HUDEP-2 (cell line): ENCODE data around the gene MKLN1.
A peak's percentile ranks its signal among the peaks of the same experiment; 100 is the strongest.
"Not testable (repeated sequence)": the region's sequence is repeated elsewhere in the genome, so short reads cannot be mapped to it uniquely, and the experiment has no call there.

Experiments
- DNase-seq, 76 experiments: peaks; one replicate each; lab custom pipeline; 2025; ENCODE audit not compliant: unreplicated experiment in 76 of 76; lab: John Stamatoyannopoulos, UW

The MKLN1 gene

GRCh38 chr7:131497454-131497853 is 169.8 kb downstream of the MKLN1 start:
- DNase-seq, result no peak

DNA sequence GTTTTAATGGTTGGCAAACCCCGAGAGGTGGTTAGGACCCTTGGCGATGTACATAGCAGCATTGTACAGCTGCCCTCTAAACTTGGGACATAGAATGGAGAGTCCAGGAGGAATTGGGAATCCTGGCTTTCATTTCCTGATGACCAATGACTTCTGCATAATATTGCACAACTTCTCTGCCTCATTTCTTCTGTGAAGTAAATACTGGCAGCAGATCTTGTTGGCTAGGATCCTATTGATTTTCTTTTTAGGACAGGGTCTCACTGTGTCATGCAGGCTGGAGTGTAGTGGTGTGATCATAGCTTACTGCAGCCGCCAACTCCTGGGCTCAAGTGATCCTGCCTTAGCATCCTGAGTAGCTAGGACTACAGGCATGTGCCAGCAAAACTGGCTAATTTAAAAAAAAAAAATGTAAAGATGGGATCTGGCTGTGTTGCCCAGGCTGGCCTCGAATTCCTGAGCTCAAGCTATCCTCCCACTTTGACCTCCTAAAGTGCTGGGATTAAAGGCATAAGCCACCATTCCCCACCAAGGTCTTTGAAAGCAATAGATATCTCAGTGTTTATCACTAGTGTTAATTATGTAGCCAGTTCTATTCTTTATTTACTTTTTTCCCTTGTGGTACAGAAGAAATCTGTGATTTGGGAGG is 170.7 kb downstream of the MKLN1 start:
- DNase-seq, result no peak

- DNase-seq, result no peak
These were observed 172.1 kb downstream of the MKLN1 start for GRCh38 chr7:131499801-131500200.

DNA sequence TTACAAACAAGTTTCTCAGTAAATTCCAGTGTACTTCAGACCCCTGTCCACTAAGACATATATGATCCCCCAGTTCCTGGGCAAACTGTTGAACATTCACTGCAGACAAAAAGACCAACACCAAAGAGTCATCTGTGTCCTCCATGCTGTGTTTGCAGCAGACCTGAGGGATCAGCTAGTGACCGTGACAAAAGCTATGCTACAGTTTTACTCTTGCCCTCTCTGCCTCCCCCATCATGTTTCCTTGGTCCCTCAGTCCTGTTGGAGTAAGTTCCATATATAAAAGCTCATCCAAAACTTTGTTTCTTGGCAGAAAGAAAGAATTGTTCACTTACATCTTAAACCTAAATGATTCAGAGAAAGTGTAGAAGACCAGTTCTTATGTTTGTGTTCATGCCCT is 172.7 kb downstream of the MKLN1 start:
- DNase-seq, result no peak

GRCh38 chr7:131501422-131501821 is 173.7 kb downstream of the MKLN1 start:
- DNase-seq, result no peak

DNA sequence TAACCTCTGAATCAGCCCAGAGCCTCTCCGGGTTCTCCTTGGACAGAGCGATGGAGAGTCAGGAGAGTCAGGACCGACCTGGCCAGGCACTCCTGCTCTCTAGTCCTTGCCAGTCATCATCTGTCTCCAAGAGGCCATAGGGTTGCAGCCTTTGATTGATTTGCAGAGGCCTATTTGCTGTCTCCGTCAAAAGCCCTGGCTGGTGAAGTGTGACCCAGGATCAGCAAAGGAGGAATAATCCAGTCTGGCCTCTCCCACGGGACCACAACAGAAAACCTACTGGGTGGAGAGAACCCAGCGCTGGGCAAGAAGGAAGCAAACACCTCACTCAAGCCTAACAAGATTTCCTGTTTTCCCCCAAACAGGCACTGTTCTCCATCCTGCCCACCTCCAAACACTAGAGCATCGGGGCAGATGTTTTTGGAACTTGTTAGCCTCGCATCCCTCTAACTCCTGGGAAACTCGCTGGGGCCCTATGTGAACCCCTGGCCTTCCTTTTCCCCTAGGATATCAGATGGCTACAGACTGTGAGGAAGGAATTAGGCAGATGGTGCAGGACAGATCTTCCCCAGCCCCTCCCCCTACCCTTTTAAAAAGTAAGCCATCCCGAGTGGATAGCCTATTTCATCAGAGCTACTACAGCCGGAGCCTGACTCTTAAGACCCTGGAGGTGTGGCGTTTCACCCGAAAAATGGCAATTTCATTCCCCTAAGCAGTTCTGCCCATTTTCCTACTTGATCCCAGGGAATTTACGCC is 174.4 kb downstream of the MKLN1 start:
- no peak for DNase-seq

DNA sequence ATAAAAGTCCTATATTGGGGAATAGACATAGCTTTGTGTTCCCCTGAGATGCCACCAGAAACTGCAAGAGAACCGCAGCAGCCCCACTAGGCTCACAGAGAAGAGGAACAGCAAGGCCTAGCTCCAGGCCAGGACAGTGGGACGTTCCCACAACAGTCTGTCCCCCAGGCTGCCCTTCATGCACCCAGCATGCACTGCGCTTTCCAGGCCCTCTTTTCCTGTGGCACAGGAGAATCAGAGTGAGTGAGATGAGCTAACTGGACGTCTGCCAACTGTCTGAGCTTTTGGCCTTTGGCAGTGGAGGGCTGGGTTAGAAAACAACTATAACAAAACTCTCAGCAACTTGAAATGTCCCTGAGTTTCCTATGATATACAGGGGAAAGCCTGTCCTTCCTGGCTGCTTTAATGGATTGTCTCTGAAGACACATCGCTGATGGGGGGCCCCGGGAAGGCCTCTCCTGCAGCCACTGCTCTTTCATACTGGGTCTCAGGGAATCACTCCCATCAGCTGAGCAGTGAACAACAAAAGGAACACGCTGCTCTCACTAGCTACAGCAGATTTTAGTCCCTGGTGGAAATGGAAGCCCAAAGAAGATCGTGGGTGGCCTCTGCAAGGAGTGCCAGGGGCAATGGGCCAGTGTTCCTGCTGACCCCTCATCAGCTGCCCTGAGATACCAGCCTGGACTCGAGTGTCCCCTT is 175.3 kb downstream of the MKLN1 start:
- DNase-seq, result peak in 9 of 76 experiments; percentile 2 to 23 (median 10)

GRCh38 chr7:131503639-131504038 is 176.0 kb downstream of the MKLN1 start:
- no peak for DNase-seq

DNA sequence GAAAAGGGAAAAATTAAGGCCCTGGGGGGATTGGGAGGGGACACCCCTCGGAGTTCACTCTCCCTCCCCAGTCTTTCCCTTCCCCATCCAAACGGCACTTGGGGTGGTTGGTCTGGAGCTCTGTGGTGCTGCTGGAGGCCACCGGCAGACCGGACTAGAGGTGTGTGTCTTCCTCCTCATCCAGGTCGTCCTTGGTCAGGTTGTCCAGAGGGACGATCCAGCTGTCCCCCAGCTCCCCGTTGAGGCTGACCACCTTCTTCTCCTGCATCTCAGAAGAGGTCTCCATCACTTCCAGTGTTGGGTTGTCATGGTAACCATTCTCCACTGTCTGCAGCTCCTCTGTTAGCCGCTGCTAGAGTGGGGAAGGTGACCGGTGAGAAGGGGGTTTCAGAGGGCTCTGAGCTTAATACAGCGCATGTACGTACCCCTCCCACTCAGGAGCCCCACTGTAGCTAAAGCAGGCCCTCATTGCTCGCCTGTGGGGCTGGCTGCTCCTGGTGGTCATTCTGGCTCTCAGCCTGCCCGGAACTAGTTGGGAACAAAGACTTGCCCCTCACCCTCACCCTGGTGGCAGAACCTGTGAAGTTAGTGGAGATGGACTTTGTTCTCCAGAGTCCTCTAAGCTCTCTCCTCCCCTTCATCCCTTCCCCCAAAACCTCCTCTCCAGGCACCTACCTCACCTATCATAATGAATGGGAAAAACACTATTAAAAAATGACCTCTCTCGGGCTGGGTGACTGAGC is 176.7 kb downstream of the MKLN1 start:
- no peak for DNase-seq

DNA sequence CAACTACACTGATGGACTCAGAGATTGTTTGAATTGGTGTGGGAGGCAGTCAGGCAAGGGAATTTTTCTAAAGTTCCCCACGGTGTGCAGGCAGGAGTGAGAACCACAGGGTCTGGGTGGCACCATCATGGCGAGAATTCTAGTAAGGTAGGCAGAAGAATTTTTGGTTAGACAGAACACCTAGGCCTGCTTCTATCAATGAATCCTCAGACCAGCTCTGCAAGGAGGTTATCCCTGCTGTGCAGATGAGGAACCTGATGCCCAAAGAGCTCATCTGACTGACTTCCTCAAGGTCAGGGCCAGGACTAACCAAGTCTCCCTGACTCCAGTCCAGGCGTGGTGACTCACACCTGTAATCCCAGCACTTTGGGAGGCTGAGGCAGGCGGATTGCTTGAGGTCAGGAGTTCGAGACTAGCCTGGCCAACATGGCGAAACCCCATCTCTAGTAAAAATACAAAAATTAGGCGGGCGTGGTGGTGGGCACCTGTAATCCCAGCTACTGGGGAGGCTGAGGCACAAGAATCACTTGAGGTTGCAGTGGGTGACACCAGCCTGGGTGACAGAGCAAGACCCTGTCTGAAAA is 177.5 kb downstream of the MKLN1 start:
- not testable (repeated sequence) for DNase-seq

DNA sequence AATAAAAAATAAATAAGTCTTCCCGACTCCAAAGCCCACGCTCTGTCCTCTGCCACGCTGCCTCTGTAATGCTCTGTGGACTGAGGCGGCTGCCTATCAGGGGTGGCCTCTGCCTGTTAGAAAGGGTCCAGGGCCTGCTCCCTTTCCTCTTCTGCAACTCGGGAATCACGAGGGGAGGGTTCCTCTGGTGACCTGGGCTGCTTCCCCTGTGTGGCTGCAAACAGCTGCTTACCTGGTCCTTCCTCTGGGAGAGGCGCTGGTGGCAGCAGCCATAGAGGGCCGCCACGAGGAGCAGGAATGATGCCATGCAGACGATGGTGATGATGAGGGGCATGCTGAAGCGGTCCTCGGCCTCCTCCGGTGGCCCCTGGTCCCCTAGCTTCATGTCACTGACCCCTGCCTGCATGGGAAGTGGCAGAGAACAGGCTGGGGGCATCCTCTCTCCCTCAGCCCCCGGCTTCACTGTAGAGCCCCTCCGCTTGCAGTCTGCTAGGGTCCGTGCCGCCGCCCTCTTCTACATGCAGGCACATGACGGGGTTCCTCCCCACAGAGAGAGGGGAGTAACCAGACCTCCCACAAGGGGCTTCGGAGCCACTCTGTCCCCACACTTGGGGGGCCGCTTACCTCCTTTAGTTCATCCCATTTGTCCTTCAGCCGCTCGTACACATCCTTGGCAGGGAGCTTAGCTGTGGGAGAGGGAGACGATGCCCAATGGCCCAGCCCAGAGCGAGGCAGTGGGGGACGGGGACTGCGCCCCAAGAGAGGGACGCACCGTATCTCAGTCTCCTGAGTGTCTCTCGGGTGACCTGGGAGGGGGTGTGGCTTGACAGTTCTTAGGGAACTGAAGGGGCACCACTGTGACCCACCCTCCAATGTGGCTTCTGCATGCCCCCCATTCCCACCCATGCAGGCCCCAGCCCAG is 178.2 kb downstream of the MKLN1 start:
- DNase-seq, result no peak

DNA sequence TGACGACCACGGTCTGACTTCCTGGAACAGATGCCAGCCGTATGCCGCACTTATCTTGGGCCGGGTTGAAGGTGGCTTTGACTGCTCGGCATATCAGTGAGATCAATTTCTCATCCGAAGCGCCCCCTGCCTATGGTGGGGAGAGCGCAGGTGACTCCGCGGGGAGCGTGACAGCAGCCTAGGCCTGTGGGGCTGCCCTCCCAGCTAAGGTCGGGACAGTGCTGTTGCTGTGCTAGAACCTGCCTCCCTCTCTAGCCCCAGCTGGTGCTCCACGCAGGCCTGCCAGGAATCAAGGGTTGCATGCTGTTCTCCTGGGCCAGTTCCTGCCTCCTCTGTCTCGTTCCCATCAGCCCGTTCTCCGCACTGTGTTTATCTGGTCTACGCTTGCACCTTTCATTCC is 178.9 kb downstream of the MKLN1 start:
- no peak for DNase-seq

GRCh38 chr7:131507592-131508331 is 180.1 kb downstream of the MKLN1 start:
- DNase-seq, result peak in 65 of 76 experiments; percentile 4 to 77 (median 54)

DNA sequence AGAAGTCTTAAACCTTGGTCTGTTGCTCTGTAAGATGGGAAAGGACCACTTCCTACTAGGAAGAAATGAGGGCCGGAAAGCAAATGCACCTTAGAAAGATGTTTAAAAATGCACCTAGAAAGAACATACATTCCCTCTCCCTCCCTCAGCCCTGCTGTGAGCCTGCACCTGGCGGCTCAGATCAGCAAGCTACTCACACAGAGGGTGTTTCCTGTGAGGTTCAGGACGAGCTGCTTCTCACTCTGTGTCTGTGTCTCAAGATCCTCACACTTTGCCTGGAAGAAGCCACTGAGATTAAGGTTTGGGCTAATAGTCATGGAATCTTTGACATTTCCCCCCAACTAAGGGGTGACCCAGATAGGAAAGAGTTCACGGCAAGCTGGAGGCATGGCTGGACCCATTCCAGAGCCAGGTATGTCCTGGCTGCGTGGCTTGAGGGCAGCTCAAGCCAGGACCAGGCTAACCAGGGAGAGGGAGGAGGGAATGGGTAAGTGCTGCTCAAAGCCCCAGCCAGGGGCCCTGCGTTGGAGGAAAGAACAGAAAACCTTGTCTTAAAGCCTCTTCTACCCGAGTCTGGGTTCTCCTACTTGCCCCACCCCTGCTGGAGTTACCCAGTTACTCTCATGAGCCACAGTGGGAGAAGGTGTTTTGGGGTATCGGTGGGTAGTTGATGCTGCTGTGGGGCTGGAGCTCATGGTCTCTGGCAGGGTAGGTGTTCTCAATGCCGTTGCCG is 181.2 kb downstream of the MKLN1 start:
- no peak for DNase-seq

DNA sequence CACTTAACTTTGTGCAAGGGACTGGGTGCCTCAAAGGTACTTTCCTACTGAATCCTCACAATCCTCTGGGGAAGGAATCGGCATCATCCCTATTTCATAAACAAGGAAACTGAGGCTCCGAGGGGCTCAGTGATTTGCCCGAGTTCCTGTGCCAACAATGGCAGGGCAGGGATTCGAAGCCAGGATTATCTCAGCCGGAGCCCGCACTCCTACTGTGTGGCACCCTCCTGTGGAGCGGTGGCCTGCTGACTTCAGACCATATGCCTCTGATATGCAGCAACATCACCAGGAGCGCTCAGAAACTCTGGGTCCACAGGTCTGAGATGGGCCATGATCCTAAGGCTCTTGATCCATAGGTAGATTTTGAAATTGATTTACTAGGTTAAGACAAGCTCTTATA is 182.1 kb downstream of the MKLN1 start:
- no peak for DNase-seq

GRCh38 chr7:131511071-131511470 is 183.4 kb downstream of the MKLN1 start:
- no peak for DNase-seq

DNA sequence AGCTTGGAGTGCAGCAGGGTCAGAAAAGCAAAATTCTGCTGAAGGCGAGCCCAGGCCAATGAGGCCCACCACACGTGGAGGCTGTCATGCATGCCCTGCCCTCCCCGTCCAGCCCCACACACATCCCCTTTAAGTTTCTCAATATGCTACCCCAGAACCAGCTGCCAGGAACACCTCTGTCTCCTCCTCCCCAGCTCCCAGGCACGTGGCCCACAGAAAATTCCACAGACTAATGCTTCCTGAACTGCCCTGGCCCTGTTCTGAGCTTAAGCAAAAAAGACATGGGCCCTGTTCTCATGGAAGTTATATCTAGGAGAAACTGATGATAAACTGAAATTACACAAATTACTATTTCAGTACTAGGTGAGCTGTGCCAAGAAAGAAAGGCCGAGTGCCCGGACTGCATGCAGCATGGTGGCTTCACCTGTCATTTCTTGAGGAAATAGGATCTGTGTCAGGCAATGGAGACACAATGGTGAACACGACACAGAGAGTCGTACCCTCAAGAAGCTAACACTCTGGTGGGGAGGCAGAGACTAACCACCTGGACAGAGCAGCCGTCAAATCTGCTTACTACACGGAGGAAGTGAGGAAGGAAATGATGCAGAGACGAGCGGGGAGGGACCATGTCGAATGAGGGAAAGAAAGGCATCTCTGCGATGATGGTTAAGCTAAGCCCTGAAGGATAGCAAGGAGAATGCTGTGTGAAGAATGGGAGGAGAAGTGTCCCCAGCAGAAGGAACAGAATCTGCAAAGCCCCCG is 184.3 kb downstream of the MKLN1 start:
- DNase-seq, result no peak
